Right lobe of liver (tissue), 6 donors: ENCODE results near the gene TMUB1. TPM values are rescaled to one million over a fixed set of nuclear protein-coding genes. Genes with fewer than 3 reads are reported as not detected.

Source experiments
- ATAC-seq, 4 donors: fragments of 200-7000 bp; cut with Tn5 transposase; one replicate each; pipeline ENCODE4 v1.9.1; 2020; ENCODE audit warnings: mild to moderate bottlenecking in 4 of 4, moderate library complexity in 4 of 4
- DNase-seq, 3 donors: peaks; one replicate each; pipeline ENCODE4 v3.0.0-alpha.2; 2020
- H3K27ac ChIP-seq, 3 donors: fragments of 200-600 bp; one replicate each; pipeline ENCODE4 v1.8.0; 2022
- H3K27me3 ChIP-seq, 2 donors: fragments of 200-600 bp; one replicate each; pipeline ENCODE4 v1.8.0; 2022
- H3K36me3 ChIP-seq, 4 donors: fragments of 200-600 bp; sonication (generic) in 1 of 4; one replicate each; pipeline versions ENCODE4 v1.5.1 to v1.8.0; 2017 to 2022; ENCODE audit warnings: control low read depth in 1 of 4
- H3K4me1 ChIP-seq, 4 donors: fragments of 200-600 bp; sonication (generic) in 1 of 4; one replicate each; pipeline versions ENCODE4 v1.5.1 to v1.8.0; 2017 to 2022; ENCODE audit warnings: control low read depth in 1 of 4
- H3K4me3 ChIP-seq, 3 donors: fragments of 200-600 bp; one replicate each; pipeline ENCODE4 v1.8.0; 2022
- H3K9me3 ChIP-seq, 4 donors: fragments of 200-600 bp; sonication (generic) in 1 of 4; one replicate each; pipeline versions ENCODE4 v1.5.1 to v1.8.0; 2017 to 2022; ENCODE audit warnings: control low read depth in 1 of 4
- POLR2A ChIP-seq: fragments of 450-650 bp; IDR thresholded peaks from one replicate; pipeline ENCODE4 v1.6.1; 2017; ENCODE audit warnings: antibody characterized with exemption, mild to moderate bottlenecking
- WGBS: methylation state at CpG from one replicate; pipeline ENCODE4 v1.1.6; 2018; ENCODE audit warnings: low coverage, low lambda C conversion rate; ENCODE audit not compliant: insufficient coverage; ENCODE audit errors: missing lambda C conversion rate; 5-methylcytosine and 5-hydroxymethylcytosine counted together
- intact Hi-C, 2 donors: fragments of 100-400 bp; cut with DNase I; formaldehyde crosslinking; loops; one replicate each; pipeline versions ENCODE4 v1.11.2 to v1.14.1; 2022
- total RNA-seq, 6 experiments: library from RNA; depleted of rRNA in 2 of 6; stranded (reverse); fragments of >200 nt in 2 of 6; fragmentation: NEBNext Ultra II Directional in 3 of 6; extraction: Animal tissue kit (Norgen Biotek cat#: 25700) in 3 of 6; gene quantifications; one replicate each; pipeline versions ENCODE4 v1.1.0 to v1.2.4, GENCODE V29; 2016 to 2023
- TF ChIP-seq, protein P1 (sequence below), 4 donors: fragments of 200-600 bp in 3 of 4; fragments of 450-650 bp in 1 of 4; IDR thresholded peaks; one replicate each; pipeline versions ENCODE4 v1.5.1 to v1.8.0; 2016 to 2022; ENCODE audit warnings: antibody characterized with exemption in 4 of 4, mild to moderate bottlenecking in 2 of 4
- donor health status: DM: no; HTN: yes; CAD: no.
- donor health status: DM: no; HTN: no; CAD: no.
- donor health status: DM: no; HTN: no; CAD: no.
- donor health status: DM: no; HTN: yes; CAD: no.
- donor health status: DM: no; HTN: yes; CAD: no.

The TMUB1 gene
- total RNA-seq, 6 experiments from 2014 or later, result 27.7 to 63.1 (median 41.8) TPM

DNA sequence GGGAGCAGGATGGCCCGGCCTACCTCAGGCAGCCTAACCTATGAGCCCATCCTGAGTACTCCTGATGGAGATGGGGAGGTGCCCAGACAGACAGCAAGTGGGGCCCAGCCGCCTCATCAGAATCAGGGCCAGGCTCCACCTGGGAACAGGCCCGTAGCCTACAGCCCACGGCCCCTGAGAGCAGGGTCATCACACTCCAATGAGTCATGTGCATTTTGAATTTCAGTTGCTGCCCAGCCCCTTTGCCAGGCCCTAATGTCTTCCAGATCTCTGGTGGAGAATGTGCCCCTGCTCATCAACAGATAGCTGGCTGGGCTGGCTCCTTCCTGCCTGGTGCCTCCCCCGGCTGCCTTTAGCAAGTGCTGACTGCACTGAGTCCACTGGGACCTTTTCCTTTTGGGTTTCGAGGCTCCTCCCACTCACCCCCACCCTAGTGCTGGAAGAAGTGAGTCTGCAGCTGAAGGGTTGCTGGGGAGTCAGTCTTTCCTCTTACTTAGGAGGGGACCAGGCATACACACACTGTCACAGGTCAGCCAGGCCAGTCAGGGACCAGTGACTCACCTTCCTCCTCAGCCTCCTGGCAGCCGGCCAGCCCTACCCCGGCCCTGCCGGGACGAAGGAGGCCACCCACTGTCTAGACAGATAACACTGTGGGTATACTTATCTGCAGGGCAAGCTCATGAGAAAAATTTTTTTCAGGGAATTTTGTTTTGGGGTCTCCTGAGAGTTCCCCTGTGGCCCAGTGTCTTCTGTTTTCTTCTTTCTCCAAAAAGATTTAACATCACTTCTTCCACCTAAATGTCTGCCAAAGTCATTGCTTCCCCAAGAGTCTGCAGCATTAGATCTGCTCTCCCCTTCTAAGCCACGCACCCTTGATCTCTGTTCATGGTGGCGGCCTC lies 44.1 kb downstream of the TMUB1 start:
- Histone ChIP-seq H3K36me3 (peaks cover 0 to 7% (median 3%) of the 10 kb centered on the region in 4 donors), H3K27me3 (no peaks in the 10 kb centered on the region), H3K4me1 (peaks cover 0 to 5% (median 0%) of the 10 kb centered on the region in 4 donors), H3K27ac (no peak overlapping the region), H3K4me3 (no peak overlapping the region), H3K9me3 (no peaks in the 10 kb centered on the region)
- TF ChIP-seq, protein P1, sequence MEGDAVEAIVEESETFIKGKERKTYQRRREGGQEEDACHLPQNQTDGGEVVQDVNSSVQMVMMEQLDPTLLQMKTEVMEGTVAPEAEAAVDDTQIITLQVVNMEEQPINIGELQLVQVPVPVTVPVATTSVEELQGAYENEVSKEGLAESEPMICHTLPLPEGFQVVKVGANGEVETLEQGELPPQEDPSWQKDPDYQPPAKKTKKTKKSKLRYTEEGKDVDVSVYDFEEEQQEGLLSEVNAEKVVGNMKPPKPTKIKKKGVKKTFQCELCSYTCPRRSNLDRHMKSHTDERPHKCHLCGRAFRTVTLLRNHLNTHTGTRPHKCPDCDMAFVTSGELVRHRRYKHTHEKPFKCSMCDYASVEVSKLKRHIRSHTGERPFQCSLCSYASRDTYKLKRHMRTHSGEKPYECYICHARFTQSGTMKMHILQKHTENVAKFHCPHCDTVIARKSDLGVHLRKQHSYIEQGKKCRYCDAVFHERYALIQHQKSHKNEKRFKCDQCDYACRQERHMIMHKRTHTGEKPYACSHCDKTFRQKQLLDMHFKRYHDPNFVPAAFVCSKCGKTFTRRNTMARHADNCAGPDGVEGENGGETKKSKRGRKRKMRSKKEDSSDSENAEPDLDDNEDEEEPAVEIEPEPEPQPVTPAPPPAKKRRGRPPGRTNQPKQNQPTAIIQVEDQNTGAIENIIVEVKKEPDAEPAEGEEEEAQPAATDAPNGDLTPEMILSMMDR (IDR thresholded peaks at IDR 0.05), result no peak
- TF ChIP-seq POLR2A, result no peak
- DNase-seq (peak in 2 of 3 donors; percentile 69 to 87), ATAC-seq (peak; percentile 67 to 89 (median 78))
- 31% methylated on average over 8 of the region's 12 CpGs for WGBS
- intact Hi-C loops, result no loop called here

- no peaks in the 10 kb centered on the region for H3K27me3 ChIP-seq
- no peak overlapping the region for H3K4me3 ChIP-seq
- H3K27ac ChIP-seq, result no peak overlapping the region
- WGBS, result 60% methylated on average over 1 of the region's 17 CpGs
- no peaks in the 10 kb centered on the region for H3K9me3 ChIP-seq
- peaks cover 0 to 7% (median 3%) of the 10 kb centered on the region in 4 donors for H3K36me3 ChIP-seq
- ATAC-seq, result no peak
- no peak for TF ChIP-seq POLR2A
- TF ChIP-seq, protein P1 (IDR thresholded peaks at IDR 0.05), result no peak
- DNase-seq, result no peak
- intact Hi-C loops, result no loop called here
- H3K4me1 ChIP-seq, result peaks cover 0 to 5% (median 0%) of the 10 kb centered on the region in 4 donors
Measured at GRCh38 chr7:151035902-151036301, 47.4 kb downstream of the TMUB1 start.

GRCh38 chr7:151035026-151035717 lies 48.1 kb downstream of the TMUB1 start:
- no peak overlapping the region for H3K27ac ChIP-seq
- H3K4me1 ChIP-seq, result peaks cover 0 to 5% (median 0%) of the 10 kb centered on the region in 4 donors
- TF ChIP-seq, protein P1 (IDR thresholded peaks at IDR 0.05), result no peak
- TF ChIP-seq POLR2A, result no peak
- intact Hi-C loops, result no loop called here
- no CpG with 5 or more reads among the region's 21 CpGs for WGBS
- ATAC-seq, result no peak
- no peak for DNase-seq
- peaks cover 0 to 7% (median 3%) of the 10 kb centered on the region in 4 donors for H3K36me3 ChIP-seq
- no peaks in the 10 kb centered on the region for H3K27me3 ChIP-seq
- H3K9me3 ChIP-seq, result no peaks in the 10 kb centered on the region
- H3K4me3 ChIP-seq, result no peak overlapping the region

DNA sequence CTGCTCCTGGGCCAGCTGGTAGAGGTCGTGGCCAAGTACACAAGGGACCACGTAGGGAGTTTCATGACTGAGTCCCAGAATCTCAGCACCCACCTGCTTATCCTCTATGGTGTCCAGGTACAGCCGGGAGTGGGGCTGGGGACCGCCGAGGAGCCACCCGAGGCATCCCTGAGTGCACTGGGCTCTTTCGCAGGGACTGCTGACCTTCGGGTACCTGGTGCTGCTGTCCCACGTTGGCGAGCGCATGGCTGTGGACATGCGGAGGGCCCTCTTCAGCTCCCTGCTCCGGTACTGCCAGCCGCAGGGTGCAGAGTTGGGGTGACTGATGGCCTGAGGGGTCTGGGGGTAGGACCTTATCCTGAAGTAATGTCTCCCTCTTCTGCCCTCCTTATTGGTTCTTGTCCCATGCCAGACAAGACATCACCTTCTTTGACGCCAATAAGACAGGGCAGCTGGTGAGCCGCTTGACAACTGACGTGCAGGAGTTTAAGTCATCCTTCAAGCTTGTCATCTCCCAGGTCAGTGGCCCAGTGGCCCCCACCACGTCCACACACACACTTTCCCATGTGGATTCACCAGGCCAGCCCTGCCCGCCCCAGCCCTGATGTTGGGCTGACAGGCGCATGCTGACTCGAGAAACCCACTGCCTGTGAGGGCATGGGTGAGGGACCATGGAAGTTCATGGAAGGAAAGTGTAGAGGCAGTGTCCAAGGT lies 48.8 kb downstream of the TMUB1 start:
- Histone ChIP-seq H3K27ac (no peak overlapping the region), H3K9me3 (no peaks in the 10 kb centered on the region), H3K4me3 (no peak overlapping the region), H3K27me3 (no peaks in the 10 kb centered on the region), H3K4me1 (peaks cover 0 to 5% (median 0%) of the 10 kb centered on the region in 4 donors), H3K36me3 (peaks cover 0 to 7% (median 3%) of the 10 kb centered on the region in 4 donors)
- 100% methylated on average over 1 of the region's 21 CpGs for WGBS
- no peak for TF ChIP-seq POLR2A
- TF ChIP-seq, protein P1 (IDR thresholded peaks at IDR 0.05), result no peak
- no peak for DNase-seq
- intact Hi-C loops, result loop anchor here in 1 of 2 donors (5.0 kb wide), 1 partner anchor 78 kb away; no protein-coding TSS in a partner anchor
- no peak for ATAC-seq
